ENCODE measurements around the gene IPPK. TPM values are rescaled to one million over a fixed set of nuclear protein-coding genes. Genes with fewer than 3 reads are reported as not detected.

IPPK gene
- total RNA-seq, 1 donor from 2014 or later = 7.3 TPM

GRCh38 chr9:92603990-92604389 lies 65.9 kb downstream of the IPPK start:
- ATAC-seq (no peak), DNase-seq (no peak)
- Histone ChIP-seq H3K36me3 (no peaks in the 10 kb centered on the region), H3K4me3 (no peak overlapping the region), H3K4me1 (peaks cover 7% of the 10 kb centered on the region), H3K9me3 (peaks cover 4% of the 10 kb centered on the region), H3K27ac (no peak overlapping the region), H3K27me3 (ENCODE audit: low read depth) (no peaks in the 10 kb centered on the region)
- intact Hi-C loops (cut with DNase I) = no loop called here
- TF ChIP-seq CTCF (IDR thresholded peaks at IDR 0.05) = no peak

GRCh38 chr9:92603100-92603499 lies 66.8 kb downstream of the IPPK start:
- no peak for TF ChIP-seq CTCF (IDR thresholded peaks at IDR 0.05)
- Histone ChIP-seq H3K36me3 (no peaks in the 10 kb centered on the region), H3K4me3 (no peak overlapping the region), H3K27me3 (ENCODE audit: low read depth) (no peaks in the 10 kb centered on the region), H3K4me1 (peaks cover 13% of the 10 kb centered on the region), H3K27ac (no peak overlapping the region), H3K9me3 (peaks cover 4% of the 10 kb centered on the region)
- intact Hi-C loops (cut with DNase I) = no loop called here
- no peak for DNase-seq
- ATAC-seq = no peak

GRCh38 chr9:92602413-92602812 lies 67.5 kb downstream of the IPPK start:
- intact Hi-C loops (cut with DNase I) = no loop called here
- H3K27ac ChIP-seq = no peak overlapping the region
- H3K36me3 ChIP-seq = no peaks in the 10 kb centered on the region
- no peak overlapping the region for H3K4me3 ChIP-seq
- peaks cover 18% of the 10 kb centered on the region for H3K4me1 ChIP-seq
- no peak for DNase-seq
- H3K9me3 ChIP-seq = peaks cover 4% of the 10 kb centered on the region
- no peak for TF ChIP-seq CTCF (IDR thresholded peaks at IDR 0.05)
- no peaks in the 10 kb centered on the region for H3K27me3 ChIP-seq (ENCODE audit: low read depth)
- ATAC-seq = no peak

- Histone ChIP-seq H3K27ac (peak overlapping the region; percentile 54), H3K4me1 (peaks cover 18% of the 10 kb centered on the region)
These were observed 68.5 kb downstream of the IPPK start for GRCh38 chr9:92601451-92601850.

GRCh38 chr9:92600462-92601261 lies 69.3 kb downstream of the IPPK start:
- DNase-seq = no peak
- Histone ChIP-seq H3K4me1 (peaks cover 18% of the 10 kb centered on the region), H3K4me3 (no peak overlapping the region), H3K27me3 (ENCODE audit: low read depth) (no peaks in the 10 kb centered on the region), H3K9me3 (peaks cover 3% of the 10 kb centered on the region), H3K36me3 (no peaks in the 10 kb centered on the region), H3K27ac (peak overlapping the region; percentile 54)
- intact Hi-C loops (cut with DNase I) = no loop called here
- TF ChIP-seq CTCF (IDR thresholded peaks at IDR 0.05) = no peak
- ATAC-seq = peak in 1 of 2 donors; percentile 41

More at GRCh38 chr9:92601451-92601850, 68.5 kb downstream of the IPPK start:
- Histone ChIP-seq H3K9me3 (peaks cover 4% of the 10 kb centered on the region), H3K27me3 (ENCODE audit: low read depth) (no peaks in the 10 kb centered on the region), H3K36me3 (no peaks in the 10 kb centered on the region), H3K4me3 (no peak overlapping the region)
- DNase-seq (no peak), ATAC-seq (peak in 1 of 2 donors; percentile 14)
- no peak for TF ChIP-seq CTCF (IDR thresholded peaks at IDR 0.05)
- intact Hi-C loops (cut with DNase I) = no loop called here

Measured in lower lobe of right lung (tissue), 2 donors.